ENCODE results near the gene MPPED1.

Gene MPPED1

DNA sequence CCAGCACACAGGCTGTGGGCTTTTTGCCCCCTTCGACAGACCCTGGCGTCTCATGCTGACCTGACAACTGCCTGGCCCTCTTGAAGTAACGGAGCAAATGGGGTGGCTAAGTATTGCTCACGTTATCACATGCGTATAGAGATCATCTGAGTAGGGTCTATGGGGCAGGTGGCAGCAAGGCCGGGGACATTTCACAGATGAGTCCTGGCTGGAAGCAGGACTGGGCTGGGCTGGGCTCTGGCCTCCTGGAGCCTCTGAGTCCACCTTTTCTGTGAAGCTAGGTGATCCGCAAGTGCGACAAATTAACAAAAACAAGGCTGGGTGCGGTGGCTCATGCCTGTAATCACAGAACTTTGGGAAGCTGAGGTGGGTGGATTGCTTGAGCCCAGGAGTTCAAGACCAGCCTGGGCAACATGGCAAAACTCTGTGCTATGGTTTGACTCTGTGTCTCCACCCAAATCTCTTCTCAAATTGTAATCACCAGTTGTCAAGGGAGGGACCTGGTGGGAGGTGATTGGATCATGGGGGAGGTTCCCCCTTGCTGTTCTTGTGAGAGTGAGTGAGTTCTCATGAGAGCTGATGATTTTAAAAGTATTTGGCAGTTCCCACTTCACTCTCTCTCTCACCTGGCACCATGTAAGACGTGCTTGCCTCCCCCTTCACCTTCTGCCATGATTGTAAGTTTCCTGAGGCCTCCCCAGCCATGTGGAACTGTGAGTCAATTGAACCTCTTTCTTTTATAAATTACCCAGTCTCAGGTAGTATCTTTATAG, 122.0 kb downstream of the MPPED1 start:
- DNase-seq (ENCODE audit: extremely low read depth, low read depth): no peak
- TF ChIP-seq, protein P1, sequence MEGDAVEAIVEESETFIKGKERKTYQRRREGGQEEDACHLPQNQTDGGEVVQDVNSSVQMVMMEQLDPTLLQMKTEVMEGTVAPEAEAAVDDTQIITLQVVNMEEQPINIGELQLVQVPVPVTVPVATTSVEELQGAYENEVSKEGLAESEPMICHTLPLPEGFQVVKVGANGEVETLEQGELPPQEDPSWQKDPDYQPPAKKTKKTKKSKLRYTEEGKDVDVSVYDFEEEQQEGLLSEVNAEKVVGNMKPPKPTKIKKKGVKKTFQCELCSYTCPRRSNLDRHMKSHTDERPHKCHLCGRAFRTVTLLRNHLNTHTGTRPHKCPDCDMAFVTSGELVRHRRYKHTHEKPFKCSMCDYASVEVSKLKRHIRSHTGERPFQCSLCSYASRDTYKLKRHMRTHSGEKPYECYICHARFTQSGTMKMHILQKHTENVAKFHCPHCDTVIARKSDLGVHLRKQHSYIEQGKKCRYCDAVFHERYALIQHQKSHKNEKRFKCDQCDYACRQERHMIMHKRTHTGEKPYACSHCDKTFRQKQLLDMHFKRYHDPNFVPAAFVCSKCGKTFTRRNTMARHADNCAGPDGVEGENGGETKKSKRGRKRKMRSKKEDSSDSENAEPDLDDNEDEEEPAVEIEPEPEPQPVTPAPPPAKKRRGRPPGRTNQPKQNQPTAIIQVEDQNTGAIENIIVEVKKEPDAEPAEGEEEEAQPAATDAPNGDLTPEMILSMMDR (IDR thresholded peaks at IDR 0.05; ENCODE audit: low read depth, low read length, missing control alignments): no peak
- no peak overlapping the region for H3K4me3 ChIP-seq (replicated peaks; ENCODE audit: low read depth, low read length)

DNA sequence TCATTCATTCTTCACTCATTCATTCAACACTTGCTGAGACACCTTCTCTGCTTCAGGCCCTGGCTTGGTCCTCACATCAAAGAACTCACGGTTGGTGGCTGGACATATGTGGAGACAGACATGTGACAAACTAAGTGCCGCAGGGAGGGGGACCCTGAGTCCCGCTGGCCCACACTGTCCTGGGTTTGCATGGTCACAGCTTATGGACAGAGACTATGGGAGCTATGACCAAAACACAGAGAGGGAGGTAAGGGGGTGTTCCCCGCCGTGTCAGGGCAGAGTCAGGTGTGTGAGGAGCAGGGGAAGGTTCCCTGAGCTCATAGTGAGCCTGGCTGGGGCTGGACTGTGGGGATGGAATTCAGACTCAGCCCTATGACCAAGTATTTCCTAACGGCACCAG, 123.1 kb downstream of the MPPED1 start:
- TF ChIP-seq, protein P1 (IDR thresholded peaks at IDR 0.05; ENCODE audit: low read depth, low read length, missing control alignments): no peak
- DNase-seq (ENCODE audit: extremely low read depth, low read depth): no peak
- no peak overlapping the region for H3K4me3 ChIP-seq (replicated peaks; ENCODE audit: low read depth, low read length)

DNA sequence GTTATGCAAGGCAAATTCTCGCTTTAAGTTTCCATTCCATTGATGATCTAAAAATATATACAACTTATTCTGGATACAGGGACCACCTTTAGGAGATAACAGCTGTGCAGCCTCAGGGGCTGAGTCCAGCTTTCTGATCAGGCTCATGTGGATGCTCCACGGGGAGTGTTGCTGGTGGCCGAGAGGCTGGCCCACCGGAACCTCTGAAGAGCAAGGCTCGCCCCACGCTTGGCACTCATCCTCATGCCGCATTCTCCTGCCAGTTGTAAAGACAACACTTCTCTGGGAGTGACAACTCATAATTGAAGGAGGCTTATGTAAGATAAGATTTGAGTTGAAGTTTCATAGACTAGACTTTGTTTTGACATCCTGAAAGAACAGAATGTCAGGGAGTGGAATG, 123.5 kb downstream of the MPPED1 start:
- DNase-seq (ENCODE audit: extremely low read depth, low read depth): no peak
- TF ChIP-seq, protein P1 (IDR thresholded peaks at IDR 0.05; ENCODE audit: low read depth, low read length, missing control alignments): no peak

DNA sequence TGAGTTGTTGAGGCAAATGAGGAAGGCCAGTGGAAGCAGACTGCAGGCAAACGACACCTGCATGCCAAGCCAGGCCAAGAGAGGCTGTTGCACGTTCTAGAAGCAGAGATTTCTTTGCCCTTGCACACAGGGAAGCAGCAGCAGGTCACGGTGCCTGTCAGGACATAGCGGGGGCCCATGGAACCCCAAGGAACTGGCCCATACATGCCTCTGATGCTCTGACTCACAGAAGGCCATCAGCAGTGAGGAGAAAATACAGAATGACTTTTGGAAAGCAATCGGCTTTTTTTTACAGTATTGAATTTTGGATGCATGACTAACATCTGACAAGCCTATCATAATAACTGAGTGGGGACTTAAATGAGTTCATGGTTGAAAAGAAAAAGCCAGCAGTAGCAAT, 123.9 kb downstream of the MPPED1 start:
- DNase-seq (ENCODE audit: extremely low read depth, low read depth): no peak
- TF ChIP-seq, protein P1 (IDR thresholded peaks at IDR 0.05; ENCODE audit: low read depth, low read length, missing control alignments): no peak
- H3K4me3 ChIP-seq (replicated peaks; ENCODE audit: low read depth, low read length): no peak overlapping the region

More for the DNA sequence above, 123.5 kb downstream of the MPPED1 start:
- H3K4me3 ChIP-seq (replicated peaks; ENCODE audit: low read depth, low read length): no peak overlapping the region

DNA sequence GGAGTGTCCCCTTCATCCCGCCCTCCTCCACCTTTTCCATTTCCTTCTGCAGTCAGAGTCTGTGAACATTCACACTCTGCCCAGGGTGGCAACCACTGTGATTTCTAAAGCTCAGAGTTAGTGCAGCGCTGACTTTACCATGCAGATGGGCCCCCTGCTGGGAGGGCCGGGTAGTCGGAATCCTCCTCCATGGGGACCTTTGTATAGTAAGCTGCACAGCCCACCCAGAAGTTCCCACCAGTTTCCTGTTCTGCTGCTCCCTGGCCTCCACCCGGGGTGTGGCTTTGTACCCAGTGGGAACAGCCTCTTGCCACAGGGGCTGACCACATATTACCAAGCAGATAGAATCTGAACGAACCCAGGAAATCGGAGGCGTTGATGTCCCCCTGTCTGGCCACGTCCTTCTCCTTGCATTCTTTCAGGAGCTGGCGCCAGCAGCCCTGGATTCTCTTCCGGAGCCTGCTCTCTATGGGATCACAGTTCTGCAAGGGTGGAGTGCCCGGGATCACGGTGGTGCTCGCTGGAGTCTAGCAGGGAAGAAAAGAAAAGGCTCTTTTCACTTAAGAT, 125.3 kb downstream of the MPPED1 start:
- TF ChIP-seq, protein P1 (IDR thresholded peaks at IDR 0.05; ENCODE audit: low read depth, low read length, missing control alignments): peak; percentile 10
- no peak for DNase-seq (ENCODE audit: extremely low read depth, low read depth)
- no peak overlapping the region for H3K4me3 ChIP-seq (replicated peaks; ENCODE audit: low read depth, low read length)

GRCh38 chr22:43539572-43540528, 128.0 kb downstream of the MPPED1 start:
- TF ChIP-seq, protein P1 (IDR thresholded peaks at IDR 0.05; ENCODE audit: low read depth, low read length, missing control alignments): no peak
- no peak for DNase-seq (ENCODE audit: extremely low read depth, low read depth)
- H3K4me3 ChIP-seq (replicated peaks; ENCODE audit: low read depth, low read length): no peak overlapping the region

Measured in HFF-Myc (cell line).